GM19397 (cell line): ENCODE data around the gene LGI1.

Source experiments
- ATAC-seq: cut with Tn5 transposase; IDR thresholded peaks from one replicate; pipeline ENCODE4 v1.9.1; 2021; ENCODE audit warnings: mild to moderate bottlenecking, moderate library complexity; ENCODE audit not compliant: unreplicated experiment

Gene LGI1

GRCh38 chr10:93754761-93755160 lies 3.0 kb upstream of the LGI1 start:
- ATAC-seq: no peak

- no peak for ATAC-seq
These were observed 2.2 kb upstream of the LGI1 start for GRCh38 chr10:93755443-93756116.

- no peak for ATAC-seq
These were observed 1.6 kb upstream of the LGI1 start for GRCh38 chr10:93756118-93756517.

- no peak for ATAC-seq
These were observed 600 bp upstream of the LGI1 start for GRCh38 chr10:93757136-93757535.

- no peak for ATAC-seq
These were observed 761 bp downstream of the LGI1 start for GRCh38 chr10:93758508-93758885.

GRCh38 chr10:93758891-93759410 lies 1.2 kb downstream of the LGI1 start:
- ATAC-seq: no peak

- ATAC-seq: no peak
These were observed 2.8 kb downstream of the LGI1 start for GRCh38 chr10:93760490-93760889.

- ATAC-seq: no peak
These were observed 5.2 kb downstream of the LGI1 start for GRCh38 chr10:93762979-93763391.

GRCh38 chr10:93766918-93767317 lies 9.2 kb downstream of the LGI1 start:
- no peak for ATAC-seq

GRCh38 chr10:93767724-93768399 lies 10.1 kb downstream of the LGI1 start:
- no peak for ATAC-seq

- ATAC-seq: no peak
These were observed 11.2 kb downstream of the LGI1 start for GRCh38 chr10:93768892-93769291.

- ATAC-seq: no peak
These were observed 13.6 kb downstream of the LGI1 start for GRCh38 chr10:93771354-93771753.

- no peak for ATAC-seq
These were observed 15.4 kb downstream of the LGI1 start for GRCh38 chr10:93773120-93773519.

GRCh38 chr10:93773705-93774104 lies 16.0 kb downstream of the LGI1 start:
- ATAC-seq: no peak

- no peak for ATAC-seq
These were observed 17.6 kb downstream of the LGI1 start for GRCh38 chr10:93775356-93775755.

- no peak for ATAC-seq
These were observed 19.4 kb downstream of the LGI1 start for GRCh38 chr10:93777092-93777491.

GRCh38 chr10:93784059-93784458 lies 26.3 kb downstream of the LGI1 start:
- no peak for ATAC-seq

GRCh38 chr10:93788413-93789208 lies 30.9 kb downstream of the LGI1 start:
- no peak for ATAC-seq

GRCh38 chr10:93790439-93790838 lies 32.7 kb downstream of the LGI1 start:
- ATAC-seq: no peak

- no peak for ATAC-seq
These were observed 38.4 kb downstream of the LGI1 start for GRCh38 chr10:93796167-93796566.

- ATAC-seq: no peak
These were observed 40.1 kb downstream of the LGI1 start for GRCh38 chr10:93797825-93798224.
